ENCODE data around the gene BBS9.

The BBS9 gene

DNA sequence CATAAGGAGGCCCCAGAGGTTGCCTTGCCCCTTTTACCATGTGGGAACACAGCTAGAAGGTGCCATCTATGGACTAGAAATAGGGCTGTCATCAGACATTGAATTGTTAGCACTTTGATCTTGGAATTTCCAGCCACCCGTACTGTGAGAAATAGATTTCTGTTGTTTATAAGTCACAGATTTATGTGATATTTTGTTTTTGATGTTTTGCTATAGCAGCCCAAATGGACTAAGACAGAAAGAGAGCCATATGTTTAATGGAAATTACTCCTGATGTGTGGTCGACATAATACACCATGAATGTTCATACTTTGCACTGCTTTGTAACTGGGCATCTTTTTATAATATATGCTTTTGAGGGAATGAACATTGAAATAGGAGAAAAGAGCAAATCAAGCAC lies 302.2 kb downstream of the BBS9 start:
- H2BK5ac ChIP-seq (ENCODE audit: low read depth, low read length, poor library complexity, severe bottlenecking) = no peak overlapping the region
- no peak overlapping the region for H4K8ac ChIP-seq (ENCODE audit: low read length)
- H4K91ac ChIP-seq (ENCODE audit: low read length) = no peak overlapping the region
- no peak overlapping the region for H2BK15ac ChIP-seq (ENCODE audit: low read depth, poor library complexity, severe bottlenecking)
- H3K14ac ChIP-seq (ENCODE audit: low read length in 2 of 2) = no peak overlapping the region
- no peak overlapping the region for H3K9ac ChIP-seq (ENCODE audit: low read length)
- no peak overlapping the region for H2BK120ac ChIP-seq (ENCODE audit: low read depth, low read length)
- no peak overlapping the region for H3K4me2 ChIP-seq (ENCODE audit: low read length, poor library complexity, severe bottlenecking)
- no peak overlapping the region for H3K4ac ChIP-seq (ENCODE audit: low read depth in 1 of 2, low read length in 2 of 2)
- no peaks in the 10 kb centered on the region for H3K4me1 ChIP-seq (ENCODE audit: control insufficient read depth, insufficient read depth, low read depth, low read length)
- H3K27me3 ChIP-seq (ENCODE audit: control insufficient read depth in 1 of 2, insufficient read depth in 1 of 2, low read length in 2 of 2) = no peaks in the 10 kb centered on the region
- no peak overlapping the region for H3K18ac ChIP-seq (ENCODE audit: low read depth in 1 of 2, low read length in 2 of 2)
- no peak overlapping the region for H2AK5ac ChIP-seq (ENCODE audit: low read length, severe bottlenecking)
- 83% methylated on average over 2 of the region's 2 CpGs for WGBS
- no peak overlapping the region for H3K4me3 ChIP-seq (ENCODE audit: insufficient read depth in 1 of 2, low read depth in 1 of 2, low read length in 2 of 2)
- DNase-seq = no peak
- no peaks in the 10 kb centered on the region for H3K9me3 ChIP-seq (ENCODE audit: control insufficient read depth, low read length)
- no peak overlapping the region for H3K27ac ChIP-seq (ENCODE audit: low read length, poor library complexity, severe bottlenecking)
- no peak overlapping the region for H3K23ac ChIP-seq (ENCODE audit: low read length in 2 of 2)
- H2BK12ac ChIP-seq (ENCODE audit: low read length in 2 of 2) = no peak overlapping the region
- no peaks in the 10 kb centered on the region for H3K79me1 ChIP-seq (replicated peaks; ENCODE audit: low read length, poor library complexity, severe bottlenecking)
- H3K36me3 ChIP-seq (ENCODE audit: control insufficient read depth in 1 of 2, insufficient read depth in 2 of 2, low read depth in 1 of 2, low read length in 2 of 2) = no peaks in the 10 kb centered on the region
- H2AFZ ChIP-seq (ENCODE audit: low read depth, low read length) = no peak overlapping the region

DNA sequence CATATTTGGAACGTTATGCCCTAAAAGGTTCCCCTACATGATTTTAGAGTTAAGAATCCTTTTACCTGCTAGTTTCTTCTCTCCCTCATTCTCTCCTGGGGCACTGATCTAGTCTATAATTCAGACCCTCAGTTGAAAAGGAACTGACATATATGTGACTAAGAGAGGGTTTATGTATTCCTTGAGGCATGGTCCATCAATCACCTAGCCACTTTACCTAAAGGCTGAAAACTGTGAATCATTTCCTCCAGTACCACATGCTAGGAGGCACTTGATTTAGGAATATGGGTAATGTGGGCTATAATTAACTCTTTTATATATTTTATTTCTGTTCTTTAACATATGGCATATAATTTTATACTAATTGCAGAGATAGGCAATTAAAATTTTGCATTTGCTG lies 303.5 kb downstream of the BBS9 start:
- Histone ChIP-seq H3K27me3 (ENCODE audit: control insufficient read depth in 1 of 2, insufficient read depth in 1 of 2, low read length in 2 of 2) (no peaks in the 10 kb centered on the region), H3K79me1 (replicated peaks; ENCODE audit: low read length, poor library complexity, severe bottlenecking) (no peaks in the 10 kb centered on the region), H3K4ac (ENCODE audit: low read depth in 1 of 2, low read length in 2 of 2) (no peak overlapping the region), H2BK15ac (ENCODE audit: low read depth, poor library complexity, severe bottlenecking) (no peak overlapping the region), H4K91ac (ENCODE audit: low read length) (no peak overlapping the region), H3K4me2 (ENCODE audit: low read length, poor library complexity, severe bottlenecking) (no peak overlapping the region), H3K36me3 (ENCODE audit: control insufficient read depth in 1 of 2, insufficient read depth in 2 of 2, low read depth in 1 of 2, low read length in 2 of 2) (no peaks in the 10 kb centered on the region), H3K23ac (ENCODE audit: low read length in 2 of 2) (no peak overlapping the region), H3K4me3 (ENCODE audit: insufficient read depth in 1 of 2, low read depth in 1 of 2, low read length in 2 of 2) (no peak overlapping the region), H2BK12ac (ENCODE audit: low read length in 2 of 2) (no peak overlapping the region), H2BK5ac (ENCODE audit: low read depth, low read length, poor library complexity, severe bottlenecking) (no peak overlapping the region), H3K27ac (ENCODE audit: low read length, poor library complexity, severe bottlenecking) (no peak overlapping the region), H2AK5ac (ENCODE audit: low read length, severe bottlenecking) (no peak overlapping the region), H3K14ac (ENCODE audit: low read length in 2 of 2) (no peak overlapping the region), H3K18ac (ENCODE audit: low read depth in 1 of 2, low read length in 2 of 2) (no peak overlapping the region), H4K8ac (ENCODE audit: low read length) (no peak overlapping the region), H2BK120ac (ENCODE audit: low read depth, low read length) (no peak overlapping the region), H3K9ac (ENCODE audit: low read length) (no peak overlapping the region), H3K9me3 (ENCODE audit: control insufficient read depth, low read length) (no peaks in the 10 kb centered on the region), H3K4me1 (ENCODE audit: control insufficient read depth, insufficient read depth, low read depth, low read length) (no peaks in the 10 kb centered on the region), H2AFZ (ENCODE audit: low read depth, low read length) (no peak overlapping the region)
- 88% methylated on average over 1 of the region's 1 CpG for WGBS
- DNase-seq = no peak

DNA sequence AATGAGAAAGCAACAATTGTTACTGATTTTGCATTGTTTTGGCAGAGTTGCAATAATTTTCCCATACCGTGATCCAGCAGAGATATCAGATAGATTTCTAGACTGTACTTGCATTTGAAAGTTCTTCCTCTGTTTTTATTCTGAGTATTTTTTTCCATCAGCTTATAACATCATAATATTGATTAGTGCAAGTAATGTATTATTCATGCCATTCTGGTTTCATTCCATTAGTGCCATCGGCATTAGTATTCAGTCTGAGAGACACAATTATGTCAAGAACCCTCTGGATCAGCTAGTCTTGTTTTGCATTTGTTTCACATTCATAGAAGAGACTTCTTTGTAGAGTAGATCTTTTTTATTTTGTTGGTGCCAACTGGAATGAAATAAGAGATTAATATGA lies 304.0 kb downstream of the BBS9 start:
- Histone ChIP-seq H3K27me3 (ENCODE audit: control insufficient read depth in 1 of 2, insufficient read depth in 1 of 2, low read length in 2 of 2) (no peaks in the 10 kb centered on the region), H2BK15ac (ENCODE audit: low read depth, poor library complexity, severe bottlenecking) (no peak overlapping the region), H3K4ac (ENCODE audit: low read depth in 1 of 2, low read length in 2 of 2) (no peak overlapping the region), H3K9me3 (ENCODE audit: control insufficient read depth, low read length) (no peaks in the 10 kb centered on the region), H4K91ac (ENCODE audit: low read length) (no peak overlapping the region), H2AK5ac (ENCODE audit: low read length, severe bottlenecking) (no peak overlapping the region), H3K4me1 (ENCODE audit: control insufficient read depth, insufficient read depth, low read depth, low read length) (no peaks in the 10 kb centered on the region), H2AFZ (ENCODE audit: low read depth, low read length) (no peak overlapping the region), H3K27ac (ENCODE audit: low read length, poor library complexity, severe bottlenecking) (no peak overlapping the region), H3K9ac (ENCODE audit: low read length) (no peak overlapping the region), H3K36me3 (ENCODE audit: control insufficient read depth in 1 of 2, insufficient read depth in 2 of 2, low read depth in 1 of 2, low read length in 2 of 2) (no peaks in the 10 kb centered on the region), H3K4me2 (ENCODE audit: low read length, poor library complexity, severe bottlenecking) (no peak overlapping the region), H3K18ac (ENCODE audit: low read depth in 1 of 2, low read length in 2 of 2) (no peak overlapping the region), H4K8ac (ENCODE audit: low read length) (no peak overlapping the region), H2BK5ac (ENCODE audit: low read depth, low read length, poor library complexity, severe bottlenecking) (no peak overlapping the region), H3K4me3 (ENCODE audit: insufficient read depth in 1 of 2, low read depth in 1 of 2, low read length in 2 of 2) (no peak overlapping the region), H3K79me1 (replicated peaks; ENCODE audit: low read length, poor library complexity, severe bottlenecking) (no peaks in the 10 kb centered on the region), H3K14ac (ENCODE audit: low read length in 2 of 2) (no peak overlapping the region), H2BK120ac (ENCODE audit: low read depth, low read length) (no peak overlapping the region), H2BK12ac (ENCODE audit: low read length in 2 of 2) (no peak overlapping the region), H3K23ac (ENCODE audit: low read length in 2 of 2) (no peak overlapping the region)
- DNase-seq = no peak
- WGBS = 100% methylated on average over 1 of the region's 2 CpGs

DNA sequence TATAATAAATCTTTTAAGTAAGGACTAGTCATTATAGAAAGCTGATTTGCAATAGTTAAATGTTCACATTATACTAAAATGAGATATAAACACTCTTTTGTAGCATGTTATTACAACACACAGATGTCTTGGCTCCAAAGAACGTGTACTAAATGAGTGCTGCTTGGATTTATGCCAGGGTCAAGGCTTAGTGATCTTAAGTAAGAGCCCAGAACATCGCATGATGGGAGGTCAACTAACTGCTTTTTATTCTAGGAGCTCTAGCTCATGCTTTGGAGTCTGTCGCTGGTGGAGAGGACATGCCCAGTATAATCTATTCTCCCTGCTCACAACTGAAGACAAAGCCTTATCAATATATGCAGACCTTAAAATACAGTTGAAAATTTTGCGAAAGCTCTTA lies 315.1 kb downstream of the BBS9 start:
- H3K27me3 ChIP-seq (ENCODE audit: control insufficient read depth in 1 of 2, insufficient read depth in 1 of 2, low read length in 2 of 2) = no peaks in the 10 kb centered on the region
- peak; percentile 59 for DNase-seq
- H3K4me1 ChIP-seq (ENCODE audit: control insufficient read depth, insufficient read depth, low read depth, low read length) = no peaks in the 10 kb centered on the region
- no peak overlapping the region for H4K91ac ChIP-seq (ENCODE audit: low read length)
- no peak overlapping the region for H2BK5ac ChIP-seq (ENCODE audit: low read depth, low read length, poor library complexity, severe bottlenecking)
- no peak overlapping the region for H3K23ac ChIP-seq (ENCODE audit: low read length in 2 of 2)
- no peaks in the 10 kb centered on the region for H3K36me3 ChIP-seq (ENCODE audit: control insufficient read depth in 1 of 2, insufficient read depth in 2 of 2, low read depth in 1 of 2, low read length in 2 of 2)
- H2BK12ac ChIP-seq (ENCODE audit: low read length in 2 of 2) = no peak overlapping the region
- H3K14ac ChIP-seq (ENCODE audit: low read length in 2 of 2) = no peak overlapping the region
- no peaks in the 10 kb centered on the region for H3K9me3 ChIP-seq (ENCODE audit: control insufficient read depth, low read length)
- no peak overlapping the region for H2BK120ac ChIP-seq (ENCODE audit: low read depth, low read length)
- no peak overlapping the region for H3K4ac ChIP-seq (ENCODE audit: low read depth in 1 of 2, low read length in 2 of 2)
- no peak overlapping the region for H4K8ac ChIP-seq (ENCODE audit: low read length)
- no peak overlapping the region for H3K9ac ChIP-seq (ENCODE audit: low read length)
- H3K4me3 ChIP-seq (ENCODE audit: insufficient read depth in 1 of 2, low read depth in 1 of 2, low read length in 2 of 2) = no peak overlapping the region
- 68% methylated on average over 3 of the region's 4 CpGs for WGBS
- no peak overlapping the region for H2AK5ac ChIP-seq (ENCODE audit: low read length, severe bottlenecking)
- H2BK15ac ChIP-seq (ENCODE audit: low read depth, poor library complexity, severe bottlenecking) = no peak overlapping the region
- no peak overlapping the region for H3K4me2 ChIP-seq (ENCODE audit: low read length, poor library complexity, severe bottlenecking)
- H3K79me1 ChIP-seq (replicated peaks; ENCODE audit: low read length, poor library complexity, severe bottlenecking) = no peaks in the 10 kb centered on the region
- H3K27ac ChIP-seq (ENCODE audit: low read length, poor library complexity, severe bottlenecking) = no peak overlapping the region
- no peak overlapping the region for H2AFZ ChIP-seq (ENCODE audit: low read depth, low read length)
- no peak overlapping the region for H3K18ac ChIP-seq (ENCODE audit: low read depth in 1 of 2, low read length in 2 of 2)
